BLaER1 treated with 17β-estradiol and CSF1 and Interleukin-3, amounts not matched to agents 10 nM and 100 nM (cell line): Measurements from ENCODE around the gene CCDC12.

Experiments used
- H3K27ac ChIP-seq, 11 experiments: shearing (Covaris generic); formaldehyde crosslinking; 2 replicates each; pipeline ENCODE4 v1.8.1; 2022
- H3K27me3 ChIP-seq, 11 experiments: shearing (Covaris generic); formaldehyde crosslinking; 2 replicates each; pipeline ENCODE4 v1.8.1; 2022
- H3K36me3 ChIP-seq, 11 experiments: shearing (Covaris generic); formaldehyde crosslinking; 2 replicates each; pipeline ENCODE4 v1.8.1; 2022
- H3K4me1 ChIP-seq, 10 experiments: shearing (Covaris generic); formaldehyde crosslinking; 2 replicates each; pipeline ENCODE4 v1.8.1; 2022
- H3K4me2 ChIP-seq, 11 experiments: shearing (Covaris generic); formaldehyde crosslinking; 2 replicates each; pipeline ENCODE4 v1.8.1; 2022
- H3K4me3 ChIP-seq, 10 experiments: shearing (Covaris generic); formaldehyde crosslinking; 2 replicates each; pipeline ENCODE4 v1.8.1; 2022
- H3K9ac ChIP-seq, 11 experiments: shearing (Covaris generic); formaldehyde crosslinking; 2 replicates each; pipeline ENCODE4 v1.8.1; 2022
- H3K9me3 ChIP-seq, 11 experiments: shearing (Covaris generic); formaldehyde crosslinking; replicated peaks in 1 of 11; 2 replicates each; pipeline ENCODE4 v1.8.1; 2022
- H4K20me1 ChIP-seq, 11 experiments: shearing (Covaris generic); formaldehyde crosslinking; 2 replicates each; pipeline ENCODE4 v1.8.1; 2022
- Cebpa-rat ChIP-seq, 11 experiments: shearing (Covaris generic); IDR thresholded peaks; 2 replicates each; pipeline ENCODE4 v1.8.1; 2022

Gene CCDC12

DNA sequence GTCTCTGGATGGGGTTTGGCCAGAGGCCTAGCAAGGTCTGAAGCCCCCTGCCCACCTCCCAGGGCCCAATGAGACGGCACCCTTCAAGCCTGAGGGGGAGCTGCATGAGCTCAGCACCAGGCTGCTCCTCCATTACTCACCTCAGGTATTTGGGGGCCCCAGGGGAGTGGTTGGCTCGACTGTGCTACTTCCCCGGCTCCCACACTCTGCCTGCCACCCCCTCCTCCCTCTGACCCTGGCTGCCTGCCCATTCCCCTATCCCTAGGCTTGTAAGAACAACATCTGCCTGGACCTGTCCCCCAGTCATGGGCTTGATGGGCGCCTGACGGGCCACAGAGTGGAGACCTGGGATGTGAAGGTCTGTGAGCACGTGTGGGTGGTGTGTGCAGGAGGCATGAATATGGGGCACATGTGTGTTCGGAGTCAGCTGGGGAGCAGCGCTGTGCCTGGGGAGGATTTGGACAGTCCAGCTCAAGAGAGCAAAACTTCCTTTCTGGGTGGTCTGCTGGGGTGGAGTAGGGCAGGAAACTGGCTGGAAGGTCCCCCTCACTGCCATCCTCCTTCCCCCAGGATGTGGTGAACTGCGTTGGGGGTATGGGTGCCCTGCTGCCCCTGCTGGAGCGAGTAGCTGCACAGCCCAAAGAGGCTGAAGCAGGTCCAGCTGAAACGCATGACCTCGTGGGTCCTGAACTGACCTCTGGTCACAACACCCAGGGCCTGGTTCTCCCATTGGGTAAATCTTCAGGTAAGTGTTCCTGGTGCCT is 20.3 kb upstream of the CCDC12 start:
- Histone ChIP-seq H3K27ac (peak overlapping the region in 8 of 11 experiments; percentile 24 to 59 (median 48); a peak in 16 of 22 replicates), H3K9ac (peak overlapping the region; percentile 5 to 64 (median 33); a peak in 13 of 22 replicates), H4K20me1 (peaks cover 0 to 83% (median 0%) of the 10 kb centered on the region in 11 experiments; a peak in 6 of 22 replicates), H3K27me3 (no peaks in the 10 kb centered on the region), H3K36me3 (peaks cover 44 to 89% (median 69%) of the 10 kb centered on the region in 11 experiments), H3K9me3 (no peaks in the 10 kb centered on the region), H3K4me3 (no peak overlapping the region), H3K4me2 (peak overlapping the region; percentile 66 to 88 (median 79)), H3K4me1 (peaks cover 56 to 72% (median 62%) of the 10 kb centered on the region in 10 experiments)
- TF ChIP-seq Cebpa-rat (IDR thresholded peaks at IDR 0.05) = no peak

DNA sequence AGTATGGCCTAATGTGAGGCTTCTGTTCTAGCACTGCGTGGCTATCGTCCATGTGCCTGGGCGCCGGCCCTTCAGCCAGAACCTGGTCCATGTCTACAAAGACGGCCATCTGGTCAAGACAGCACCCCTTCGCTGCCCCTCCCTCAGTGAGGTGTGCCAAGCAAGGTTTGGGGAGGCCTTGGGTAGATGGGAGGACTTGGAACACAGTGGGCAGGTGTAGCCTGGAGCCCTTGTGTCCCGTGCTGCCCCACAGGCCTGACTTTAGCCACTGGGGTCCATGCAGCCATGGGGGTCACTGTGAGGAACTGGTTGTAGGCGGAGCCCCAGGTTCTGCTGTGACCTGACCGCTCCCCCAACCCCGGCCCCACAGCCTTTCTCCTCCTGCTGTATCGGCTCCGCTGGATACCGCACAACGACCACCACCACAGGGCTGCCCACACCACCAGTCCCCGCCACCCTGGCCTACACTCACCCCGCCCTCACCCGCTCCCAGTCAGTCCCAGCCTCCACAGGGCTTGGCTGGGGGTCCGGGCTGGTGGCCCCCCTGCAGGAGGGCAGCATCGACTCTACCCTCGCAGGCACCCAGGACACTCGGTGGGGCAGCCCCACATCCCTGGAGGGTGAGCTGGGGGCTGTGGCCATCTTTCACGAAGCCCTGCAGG is 19.5 kb upstream of the CCDC12 start:
- H3K4me3 ChIP-seq = no peak overlapping the region
- peaks cover 0 to 78% (median 0%) of the 10 kb centered on the region in 11 experiments; a peak in 6 of 22 replicates for H4K20me1 ChIP-seq
- peaks cover 59 to 77% (median 67%) of the 10 kb centered on the region in 10 experiments for H3K4me1 ChIP-seq
- peak overlapping the region in 8 of 11 experiments; percentile 5 to 64 (median 35); a peak in 8 of 22 replicates for H3K9ac ChIP-seq
- TF ChIP-seq Cebpa-rat (IDR thresholded peaks at IDR 0.05) = no peak
- H3K27me3 ChIP-seq = no peaks in the 10 kb centered on the region
- peaks cover 43 to 89% (median 67%) of the 10 kb centered on the region in 11 experiments for H3K36me3 ChIP-seq
- peak overlapping the region in 7 of 11 experiments; percentile 24 to 59 (median 50); a peak in 11 of 22 replicates for H3K27ac ChIP-seq
- no peaks in the 10 kb centered on the region for H3K9me3 ChIP-seq
- peak overlapping the region; percentile 66 to 88 (median 79) for H3K4me2 ChIP-seq

DNA sequence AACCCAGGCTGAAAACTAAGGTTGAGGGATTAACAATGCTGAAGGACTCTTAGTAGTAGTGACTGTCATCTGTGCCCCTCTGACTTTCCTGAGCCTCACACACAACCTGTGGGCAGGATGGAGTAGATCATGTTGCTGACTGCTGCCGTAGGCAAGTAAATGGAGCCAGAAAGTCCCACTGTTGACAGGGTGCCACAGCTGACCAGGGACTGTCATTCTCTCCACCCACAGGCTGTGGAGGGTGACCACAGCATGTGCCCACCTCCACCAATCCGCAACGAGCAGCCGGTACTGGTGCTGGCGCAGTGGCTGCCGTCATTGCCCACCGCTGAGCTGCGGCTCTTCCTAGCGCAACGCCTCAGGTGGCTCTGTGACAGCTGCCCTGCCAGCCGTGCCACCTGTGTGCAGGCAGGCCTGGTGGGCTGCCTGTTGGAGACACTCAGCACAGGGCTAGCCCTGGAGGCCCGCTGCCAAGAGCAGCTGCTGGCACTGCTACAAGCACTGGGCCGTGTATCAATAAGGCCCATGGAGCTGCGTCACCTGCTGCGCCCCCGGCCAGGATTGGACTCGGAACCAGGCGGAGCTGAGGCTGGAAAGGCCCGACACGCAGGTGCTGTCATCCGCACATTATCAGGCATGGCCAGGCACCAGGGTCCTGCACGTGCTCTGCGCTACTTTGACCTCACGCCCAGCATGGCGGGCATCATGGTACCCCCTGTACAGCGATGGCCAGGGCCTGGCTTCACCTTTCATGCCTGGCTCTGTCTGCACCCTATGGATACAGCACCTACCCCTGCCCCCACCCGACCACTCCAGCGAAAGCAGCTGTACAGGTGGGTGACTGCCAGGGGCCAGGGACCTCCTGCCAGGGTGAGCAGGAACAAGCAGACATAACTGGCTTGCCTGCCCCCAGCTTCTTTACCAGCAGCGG is 18.5 kb upstream of the CCDC12 start:
- no peaks in the 10 kb centered on the region for H3K27me3 ChIP-seq
- no peak for TF ChIP-seq Cebpa-rat (IDR thresholded peaks at IDR 0.05)

DNA sequence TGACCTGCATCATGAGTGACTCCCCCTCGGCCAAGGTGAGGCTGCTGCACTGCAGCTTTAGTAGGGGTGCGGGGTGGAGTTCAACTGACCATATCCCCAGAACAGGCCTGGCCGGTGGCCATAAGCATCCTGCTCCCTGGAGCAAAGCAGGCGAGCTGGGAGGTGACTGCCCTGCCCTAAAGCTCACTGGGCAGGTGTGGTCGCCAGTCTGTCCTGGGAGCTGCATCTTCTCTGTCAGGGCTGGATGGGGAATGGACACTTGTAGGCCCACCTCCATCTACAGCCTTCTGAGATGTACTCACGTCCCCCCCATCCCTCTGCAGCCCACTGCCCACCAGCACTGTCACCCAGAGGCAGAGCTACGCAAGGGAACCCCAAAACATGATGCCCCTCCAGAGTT is 17.4 kb upstream of the CCDC12 start:
- no peaks in the 10 kb centered on the region for H3K27me3 ChIP-seq
- H3K9ac ChIP-seq = no peak overlapping the region
- no peak overlapping the region for H3K27ac ChIP-seq
- H3K4me2 ChIP-seq = no peak overlapping the region
- no peak for TF ChIP-seq Cebpa-rat (IDR thresholded peaks at IDR 0.05)
- H3K9me3 ChIP-seq = no peaks in the 10 kb centered on the region
- peaks cover 67 to 84% (median 71%) of the 10 kb centered on the region in 10 experiments for H3K4me1 ChIP-seq
- no peak overlapping the region for H3K4me3 ChIP-seq
- peaks cover 0 to 59% (median 0%) of the 10 kb centered on the region in 11 experiments; a peak in 6 of 22 replicates for H4K20me1 ChIP-seq
- peaks cover 26 to 82% (median 56%) of the 10 kb centered on the region in 11 experiments for H3K36me3 ChIP-seq

More for the DNA sequence above, 18.5 kb upstream of the CCDC12 start:
- Histone ChIP-seq H3K27ac (peak overlapping the region in 2 of 11 experiments; percentile 9 to 21; a peak in 2 of 22 replicates), H3K36me3 (peaks cover 34 to 82% (median 60%) of the 10 kb centered on the region in 11 experiments), H3K9ac (no peak overlapping the region), H3K4me2 (peak overlapping the region in 1 of 11 experiments; percentile 86; a peak in 1 of 22 replicates), H3K4me1 (peaks cover 59 to 78% (median 67%) of the 10 kb centered on the region in 10 experiments), H3K4me3 (no peak overlapping the region), H3K9me3 (no peaks in the 10 kb centered on the region), H4K20me1 (peaks cover 0 to 70% (median 0%) of the 10 kb centered on the region in 11 experiments; a peak in 6 of 22 replicates)

DNA sequence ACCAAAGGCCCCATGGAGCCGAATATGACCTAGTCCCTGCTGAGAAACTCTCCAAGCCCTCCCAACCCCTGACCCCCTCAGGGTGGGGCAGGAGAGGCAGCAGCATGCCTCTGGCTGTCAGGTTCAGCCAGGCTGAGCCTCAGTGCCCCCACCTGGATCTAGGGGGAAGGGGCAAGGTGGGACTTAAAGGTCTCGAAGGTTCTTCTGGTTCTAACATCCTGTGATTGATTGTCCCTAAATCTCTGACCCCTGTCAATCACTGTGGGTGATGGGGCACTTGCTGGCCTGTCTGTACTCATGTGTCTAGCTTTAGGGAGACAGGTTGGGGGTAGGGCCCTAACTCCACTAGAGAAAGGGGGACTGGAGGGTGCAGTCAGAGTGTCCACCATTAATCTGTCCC is 16.7 kb upstream of the CCDC12 start:
- Histone ChIP-seq H3K27me3 (no peaks in the 10 kb centered on the region), H3K36me3 (peaks cover 24 to 82% (median 50%) of the 10 kb centered on the region in 11 experiments), H3K4me1 (peaks cover 67 to 86% (median 71%) of the 10 kb centered on the region in 10 experiments), H4K20me1 (peaks cover 0 to 53% (median 0%) of the 10 kb centered on the region in 11 experiments; a peak in 5 of 22 replicates), H3K27ac (peak overlapping the region in 1 of 11 experiments; percentile 18; a peak in 2 of 22 replicates), H3K4me2 (peak overlapping the region in 1 of 11 experiments; percentile 95; a peak in 2 of 22 replicates), H3K9me3 (no peaks in the 10 kb centered on the region), H3K4me3 (no peak overlapping the region), H3K9ac (peak overlapping the region in 1 of 11 experiments; percentile 46; a peak in 1 of 22 replicates)
- no peak for TF ChIP-seq Cebpa-rat (IDR thresholded peaks at IDR 0.05)

DNA sequence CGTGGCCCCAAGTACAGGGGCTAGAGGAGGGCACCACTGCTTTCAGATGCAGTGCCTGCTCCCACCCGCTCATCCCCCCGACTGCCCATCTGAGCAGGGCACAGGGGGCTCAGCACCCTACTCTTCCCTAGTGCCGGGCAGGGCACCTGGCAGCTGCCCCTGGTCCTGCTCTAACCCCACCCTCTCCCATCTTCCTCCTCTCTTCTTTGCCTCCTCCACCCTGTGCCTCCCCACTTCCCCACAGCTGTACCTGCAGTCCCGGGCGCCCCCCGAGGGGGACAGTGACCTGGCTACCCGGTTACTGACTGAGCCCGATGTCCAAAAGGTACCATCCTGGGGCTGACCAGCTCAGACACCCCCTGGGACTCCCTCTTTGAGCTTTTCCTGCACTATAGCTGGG is 15.7 kb upstream of the CCDC12 start:
- Histone ChIP-seq H3K9ac (peak overlapping the region in 7 of 11 experiments; percentile 3 to 46 (median 23); a peak in 7 of 22 replicates), H3K4me1 (peaks cover 67 to 86% (median 71%) of the 10 kb centered on the region in 10 experiments), H4K20me1 (peaks cover 0 to 42% (median 0%) of the 10 kb centered on the region in 11 experiments; a peak in 3 of 22 replicates), H3K36me3 (peaks cover 24 to 75% (median 50%) of the 10 kb centered on the region in 11 experiments), H3K27ac (peak overlapping the region in 9 of 11 experiments; percentile 1 to 97 (median 19); a peak in 11 of 22 replicates), H3K4me3 (no peak overlapping the region), H3K9me3 (no peaks in the 10 kb centered on the region), H3K4me2 (peak overlapping the region; percentile 84 to 98 (median 93); a peak in 19 of 22 replicates), H3K27me3 (no peaks in the 10 kb centered on the region)
- no peak for TF ChIP-seq Cebpa-rat (IDR thresholded peaks at IDR 0.05)

DNA sequence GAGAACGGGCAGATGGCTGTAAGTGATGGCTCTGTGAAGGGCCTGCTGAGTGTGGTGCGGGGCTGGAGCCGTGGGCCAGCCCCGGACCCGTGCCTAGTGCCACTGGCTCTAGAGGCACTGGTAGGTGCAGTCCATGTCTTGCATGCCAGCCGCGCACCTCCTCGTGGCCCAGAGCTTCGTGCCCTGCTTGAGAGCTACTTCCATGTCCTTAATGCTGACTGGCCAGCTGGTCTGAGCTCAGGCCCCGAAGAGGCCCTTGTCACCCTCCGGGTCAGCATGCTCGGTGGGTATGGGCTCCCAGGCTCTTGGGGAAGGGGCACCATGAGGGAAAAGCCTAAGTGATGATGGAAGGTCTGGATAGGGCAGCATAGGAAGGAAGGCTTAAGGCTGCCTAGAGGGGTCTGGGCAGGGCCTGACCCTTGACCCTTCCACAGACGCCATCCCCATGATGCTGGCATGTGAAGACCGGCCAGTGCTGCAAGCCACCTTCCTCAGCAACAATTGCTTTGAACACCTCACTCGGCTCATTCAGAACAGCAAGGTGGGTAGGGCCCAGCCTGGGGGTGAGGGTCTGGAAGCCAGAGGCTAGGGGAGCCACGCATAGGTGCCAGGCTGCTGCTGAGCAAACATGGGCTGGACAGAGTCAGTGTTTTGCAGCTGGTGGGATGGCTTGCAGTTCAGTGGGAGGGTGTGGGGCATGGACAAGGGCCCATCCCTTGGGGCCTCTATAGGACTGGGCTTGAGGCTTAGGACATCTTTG is 15.0 kb upstream of the CCDC12 start:
- H3K27ac ChIP-seq = peak overlapping the region; percentile 1 to 97 (median 88); a peak in 16 of 22 replicates
- H3K4me1 ChIP-seq = peaks cover 67 to 86% (median 71%) of the 10 kb centered on the region in 10 experiments
- peak overlapping the region; percentile 84 to 98 (median 93); a peak in 21 of 22 replicates for H3K4me2 ChIP-seq
- H3K27me3 ChIP-seq = no peaks in the 10 kb centered on the region
- peak overlapping the region in 6 of 11 experiments; percentile 15 to 68 (median 35); a peak in 6 of 22 replicates for H3K9ac ChIP-seq
- no peaks in the 10 kb centered on the region for H3K9me3 ChIP-seq
- peaks cover 0 to 37% (median 0%) of the 10 kb centered on the region in 11 experiments; a peak in 3 of 22 replicates for H4K20me1 ChIP-seq
- peaks cover 24 to 73% (median 50%) of the 10 kb centered on the region in 11 experiments for H3K36me3 ChIP-seq
- no peak for TF ChIP-seq Cebpa-rat (IDR thresholded peaks at IDR 0.05)
- no peak overlapping the region for H3K4me3 ChIP-seq
